ENCODE data around the gene RBMS3. TPM values are rescaled to one million over a fixed set of nuclear protein-coding genes. Genes with fewer than 3 reads are reported as not detected.

The RBMS3 gene
- total RNA-seq, 2 donors from 2014 or later: 27.3 to 51.4 TPM

- DNase-seq (ENCODE audit: low spot score): no peak
- Histone ChIP-seq H3K36me3 (no peaks in the 10 kb centered on the region), H3K4me1 (no peaks in the 10 kb centered on the region), H3K9me3 (peaks cover 0 to 10% of the 10 kb centered on the region in 2 donors), H3K27me3 (no peaks in the 10 kb centered on the region), H3K4me3 (no peak overlapping the region), H3K27ac (no peak overlapping the region)
- no peak for TF ChIP-seq CTCF (IDR thresholded peaks at IDR 0.05)
Measured at GRCh38 chr3:29241855-29242254, 39.0 kb upstream of the RBMS3 start.

GRCh38 chr3:29242296-29242695 is 38.6 kb upstream of the RBMS3 start:
- H3K36me3 ChIP-seq: no peaks in the 10 kb centered on the region
- H3K4me3 ChIP-seq: no peak overlapping the region
- no peak for TF ChIP-seq CTCF (IDR thresholded peaks at IDR 0.05)
- H3K27ac ChIP-seq: no peak overlapping the region
- no peaks in the 10 kb centered on the region for H3K27me3 ChIP-seq
- peaks cover 0 to 10% of the 10 kb centered on the region in 2 donors for H3K9me3 ChIP-seq
- DNase-seq (ENCODE audit: low spot score): no peak
- no peaks in the 10 kb centered on the region for H3K4me1 ChIP-seq

- Histone ChIP-seq H3K36me3 (no peaks in the 10 kb centered on the region), H3K4me1 (no peaks in the 10 kb centered on the region), H3K27me3 (no peaks in the 10 kb centered on the region), H3K27ac (no peak overlapping the region), H3K4me3 (no peak overlapping the region), H3K9me3 (peaks cover 0 to 10% of the 10 kb centered on the region in 2 donors)
- no peak for TF ChIP-seq CTCF (IDR thresholded peaks at IDR 0.05)
- DNase-seq (ENCODE audit: low spot score): no peak
Measured at GRCh38 chr3:29245441-29245840, 35.4 kb upstream of the RBMS3 start.

GRCh38 chr3:29247088-29247745 is 33.7 kb upstream of the RBMS3 start:
- no peak for DNase-seq (ENCODE audit: low spot score)
- Histone ChIP-seq H3K27ac (no peak overlapping the region), H3K4me3 (no peak overlapping the region), H3K9me3 (no peaks in the 10 kb centered on the region), H3K36me3 (no peaks in the 10 kb centered on the region), H3K27me3 (no peaks in the 10 kb centered on the region), H3K4me1 (no peaks in the 10 kb centered on the region)
- TF ChIP-seq CTCF (IDR thresholded peaks at IDR 0.05): no peak

- no peak overlapping the region for H3K27ac ChIP-seq
- no peak for DNase-seq (ENCODE audit: low spot score)
- no peak for TF ChIP-seq CTCF (IDR thresholded peaks at IDR 0.05)
- no peaks in the 10 kb centered on the region for H3K4me1 ChIP-seq
- no peaks in the 10 kb centered on the region for H3K9me3 ChIP-seq
- H3K4me3 ChIP-seq: no peak overlapping the region
- H3K36me3 ChIP-seq: no peaks in the 10 kb centered on the region
- no peaks in the 10 kb centered on the region for H3K27me3 ChIP-seq
Measured at GRCh38 chr3:29249829-29250345, 31.0 kb upstream of the RBMS3 start.
